Rectal smooth muscle tissue (tissue), 1 donor: ENCODE results near the gene NFE2.
A peak's percentile ranks its signal among the peaks of the same experiment; 100 is the strongest.

Experiments
- H3K27ac ChIP-seq: one replicate; pipeline ENCODE4 v1.7.0; 2013; ENCODE audit warnings: low read depth, low read length, inconsistent platforms
- H3K27me3 ChIP-seq: one replicate; pipeline ENCODE4 v1.7.0; 2013; ENCODE audit warnings: low read length; ENCODE audit not compliant: control insufficient read depth, insufficient read depth
- H3K36me3 ChIP-seq: one replicate; pipeline ENCODE4 v1.7.0; 2013; ENCODE audit warnings: low read length; ENCODE audit not compliant: control insufficient read depth, insufficient read depth
- H3K4me1 ChIP-seq: one replicate; pipeline ENCODE4 v1.7.0; 2013; ENCODE audit warnings: low read length; ENCODE audit not compliant: control insufficient read depth, insufficient read depth
- H3K4me3 ChIP-seq: one replicate; pipeline ENCODE4 v1.7.0; 2013; ENCODE audit warnings: low read length
- H3K9ac ChIP-seq: one replicate; pipeline ENCODE4 v1.7.0; 2013; ENCODE audit warnings: low read length

Gene NFE2

DNA sequence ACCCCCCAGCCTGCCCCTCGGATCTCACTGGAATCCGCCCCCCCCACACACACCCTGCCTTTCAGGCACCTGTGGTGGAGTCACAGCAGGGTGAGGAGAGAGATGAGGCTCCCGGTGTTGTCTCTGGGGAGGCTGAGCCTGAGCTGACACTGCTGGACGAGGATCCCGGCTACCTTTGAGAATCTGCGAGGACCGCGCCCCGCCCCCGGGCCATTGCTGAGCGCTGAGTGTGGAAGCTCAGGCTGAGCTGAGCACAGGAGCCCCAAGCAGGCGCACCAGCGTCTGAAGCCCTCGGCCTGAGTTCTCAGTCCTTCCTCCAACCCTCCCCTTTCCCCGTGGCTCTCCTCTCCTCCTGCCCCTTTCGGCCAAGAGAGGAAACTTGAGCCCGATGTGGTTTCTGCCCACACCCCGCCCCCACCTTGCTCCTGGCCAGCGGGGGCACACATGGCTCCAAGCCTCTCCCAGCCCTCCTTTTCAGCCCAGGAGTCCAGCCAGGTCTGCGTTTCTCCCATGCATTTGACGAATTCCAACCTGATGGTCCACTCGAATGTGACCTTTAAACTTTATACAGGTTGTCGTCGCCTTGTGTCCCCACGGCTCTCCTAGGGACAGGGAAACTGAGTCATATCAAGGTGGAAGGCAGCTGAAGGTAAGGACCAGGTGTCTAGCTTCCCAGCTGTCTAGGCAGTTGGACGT lies at the start of gene NFE2:
NFE2 (minus strand) TSS at position 284 of the 696 bp plus-strand sequence. CDS start 5,767 bp downstream, outside the sequence.
- Histone ChIP-seq H3K4me3 (no peak within 1 kb of the TSS), H3K27ac (no peak within 1 kb of the TSS), H3K27me3 (peaks cover 9% of the 10 kb centered on the region), H3K9ac (no peak within 1 kb of the TSS), H3K4me1 (no peaks in the 10 kb centered on the region), H3K36me3 (no peaks in the 10 kb centered on the region)

DNA sequence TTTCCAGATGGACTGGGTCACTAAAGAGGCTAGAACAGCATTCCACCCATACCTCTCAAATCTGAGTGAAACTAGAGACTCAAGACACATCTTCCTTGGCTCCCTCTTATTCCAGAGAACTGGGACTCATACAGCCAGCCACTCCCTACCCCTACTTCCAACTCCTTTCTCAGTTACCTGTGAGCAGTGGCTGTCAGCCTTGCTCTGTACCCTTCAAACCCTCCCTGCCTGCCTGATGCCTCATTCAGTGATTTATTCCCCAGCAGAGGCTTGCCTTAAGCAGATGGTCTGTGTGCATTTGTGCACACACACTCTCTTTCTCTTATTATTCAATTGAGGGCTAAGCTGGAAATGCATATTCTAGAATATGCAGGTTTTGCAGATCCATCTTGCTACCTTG lies 48.9 kb upstream of the NFE2 start:
- H3K27me3 ChIP-seq = no peaks in the 10 kb centered on the region
- H3K4me3 ChIP-seq = no peak overlapping the region
- H3K4me1 ChIP-seq = peaks cover 25% of the 10 kb centered on the region
- H3K27ac ChIP-seq = no peak overlapping the region
- H3K9ac ChIP-seq = no peak overlapping the region
- peaks cover 31% of the 10 kb centered on the region for H3K36me3 ChIP-seq

DNA sequence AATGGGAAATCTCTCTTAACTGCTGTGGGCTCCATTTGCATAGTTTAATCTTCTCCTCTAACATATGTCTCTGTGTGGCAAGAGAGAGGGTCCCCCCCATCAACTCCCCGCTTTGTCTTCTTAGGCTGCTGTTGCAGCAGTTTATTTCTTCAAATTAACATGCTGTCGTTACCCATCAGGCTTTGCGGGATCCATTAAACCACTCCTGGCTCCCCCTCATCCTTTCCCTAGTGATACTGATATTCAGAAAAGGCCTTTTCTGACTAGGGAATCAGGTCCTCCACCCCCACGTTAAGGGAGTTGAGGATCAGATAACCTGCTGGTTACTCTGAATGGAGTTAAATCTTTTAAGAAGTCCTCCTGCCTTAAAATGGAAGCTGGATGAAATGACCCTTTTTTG lies 48.2 kb upstream of the NFE2 start:
- Histone ChIP-seq H3K4me3 (no peak overlapping the region), H3K27ac (no peak overlapping the region), H3K9ac (no peak overlapping the region), H3K4me1 (peaks cover 25% of the 10 kb centered on the region), H3K27me3 (no peaks in the 10 kb centered on the region), H3K36me3 (peaks cover 31% of the 10 kb centered on the region)

GRCh38 chr12:54341378-54342300 lies 40.8 kb upstream of the NFE2 start:
- H3K4me1 ChIP-seq = peaks cover 37% of the 10 kb centered on the region
- H3K27me3 ChIP-seq = no peaks in the 10 kb centered on the region
- no peak overlapping the region for H3K4me3 ChIP-seq
- H3K9ac ChIP-seq = no peak overlapping the region
- no peak overlapping the region for H3K27ac ChIP-seq
- peaks cover 30% of the 10 kb centered on the region for H3K36me3 ChIP-seq

- H3K9ac ChIP-seq = no peak overlapping the region
- peaks cover 37% of the 10 kb centered on the region for H3K4me1 ChIP-seq
- H3K4me3 ChIP-seq = no peak overlapping the region
- H3K27me3 ChIP-seq = no peaks in the 10 kb centered on the region
- peaks cover 30% of the 10 kb centered on the region for H3K36me3 ChIP-seq
- no peak overlapping the region for H3K27ac ChIP-seq
Observed at GRCh38 chr12:54340846-54341245, 40.0 kb upstream of the NFE2 start.

DNA sequence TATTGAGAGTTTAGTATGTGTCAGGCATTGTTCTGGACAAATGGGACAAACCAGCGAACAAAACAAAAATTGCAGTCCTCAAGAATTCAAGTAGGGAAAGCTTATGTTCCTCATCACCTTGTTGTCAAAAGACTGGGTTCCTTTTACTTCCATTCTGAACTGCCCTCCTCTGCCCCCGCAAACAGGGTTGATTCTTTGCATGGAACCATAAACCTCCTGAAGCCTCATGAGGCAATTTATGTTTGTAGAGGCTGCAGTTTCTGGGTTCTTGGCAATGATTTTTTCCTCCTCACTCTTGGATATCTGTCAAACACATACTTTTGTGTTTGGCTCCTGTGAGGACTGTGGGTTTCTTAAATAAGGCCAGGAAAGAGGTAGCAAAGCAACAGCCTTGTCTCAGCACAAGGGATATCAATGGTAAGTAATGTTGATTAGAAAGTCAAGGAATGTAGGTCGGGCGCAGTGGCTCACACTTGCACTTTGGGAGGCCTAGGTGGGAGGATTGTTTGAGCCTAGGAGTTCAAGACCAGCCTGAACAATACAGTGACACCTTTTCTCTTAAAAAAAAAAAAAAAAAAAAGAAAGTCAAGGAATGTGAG lies 38.0 kb upstream of the NFE2 start:
- no peaks in the 10 kb centered on the region for H3K27me3 ChIP-seq
- H3K4me3 ChIP-seq = no peak overlapping the region
- no peak overlapping the region for H3K9ac ChIP-seq
- H3K4me1 ChIP-seq = peaks cover 37% of the 10 kb centered on the region
- peaks cover 21% of the 10 kb centered on the region for H3K36me3 ChIP-seq
- H3K27ac ChIP-seq = peak overlapping the region; percentile 73

- Histone ChIP-seq H3K27ac (peak overlapping the region; percentile 73), H3K4me1 (peaks cover 37% of the 10 kb centered on the region), H3K4me3 (no peak overlapping the region), H3K36me3 (peaks cover 18% of the 10 kb centered on the region), H3K9ac (no peak overlapping the region), H3K27me3 (no peaks in the 10 kb centered on the region)
Observed at GRCh38 chr12:54337854-54338650, 37.2 kb upstream of the NFE2 start.

DNA sequence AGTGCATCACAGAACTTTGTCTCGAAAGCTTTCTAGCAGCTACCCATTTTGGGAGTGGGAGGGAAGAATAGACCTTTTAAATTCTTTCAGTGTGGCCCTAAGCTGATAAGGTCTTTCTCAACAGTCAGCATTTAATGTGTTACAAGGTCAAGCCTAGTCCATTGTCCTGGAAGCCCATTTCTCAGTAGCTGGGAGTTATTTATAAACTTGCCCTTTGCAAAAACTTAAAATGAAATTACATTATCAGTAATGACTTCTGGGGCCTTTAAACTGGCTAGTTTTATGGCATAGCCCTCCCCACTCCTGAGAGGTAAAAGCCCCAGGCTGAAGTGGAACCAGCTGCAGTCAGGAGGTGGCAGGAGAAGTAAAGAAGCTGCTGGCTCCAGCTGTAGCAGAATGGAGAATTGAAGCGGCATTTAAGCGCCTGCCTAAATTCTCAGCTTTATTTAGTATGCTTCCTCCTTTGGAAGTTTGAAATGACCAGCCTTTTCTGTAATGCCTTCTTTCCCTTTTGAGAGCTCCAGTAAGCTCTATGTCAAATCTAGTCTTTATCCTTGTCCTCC lies 36.5 kb upstream of the NFE2 start:
- H3K36me3 ChIP-seq = peaks cover 14% of the 10 kb centered on the region
- no peak overlapping the region for H3K9ac ChIP-seq
- H3K27me3 ChIP-seq = no peaks in the 10 kb centered on the region
- peak overlapping the region; percentile 73 for H3K27ac ChIP-seq
- peaks cover 37% of the 10 kb centered on the region for H3K4me1 ChIP-seq
- no peak overlapping the region for H3K4me3 ChIP-seq

DNA sequence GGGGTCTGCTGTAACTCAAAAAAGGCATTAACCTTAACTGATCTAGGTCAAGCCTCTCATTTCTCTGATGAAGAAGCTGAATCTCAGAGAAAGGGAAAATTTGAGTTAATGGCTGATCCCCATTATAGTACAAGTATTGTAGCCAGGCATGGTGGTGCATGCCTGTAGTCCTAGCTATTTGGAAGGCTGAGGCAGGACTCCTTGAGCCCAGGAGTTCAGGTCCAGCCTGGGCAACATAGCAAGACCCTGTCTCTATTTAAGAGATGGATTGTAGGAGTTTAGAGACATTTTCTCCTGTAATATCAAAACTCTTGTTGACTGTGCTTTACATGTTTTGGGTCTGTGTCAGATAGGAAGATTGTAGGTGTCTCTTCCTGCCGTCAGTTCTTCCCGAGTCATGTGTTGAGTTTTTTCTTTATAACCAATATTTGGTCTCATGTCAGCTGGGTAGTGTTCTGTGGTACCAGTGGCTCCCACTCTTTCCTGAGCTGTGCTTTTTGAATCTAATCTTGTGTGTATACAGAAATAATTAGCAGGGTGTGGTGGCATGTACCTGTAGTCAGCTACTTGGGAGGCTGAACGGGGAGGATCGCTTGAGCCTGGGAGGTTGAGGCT lies 32.7 kb upstream of the NFE2 start:
- Histone ChIP-seq H3K4me3 (no peak overlapping the region), H3K27ac (no peak overlapping the region), H3K9ac (no peak overlapping the region), H3K36me3 (no peaks in the 10 kb centered on the region), H3K27me3 (no peaks in the 10 kb centered on the region), H3K4me1 (peaks cover 30% of the 10 kb centered on the region)

DNA sequence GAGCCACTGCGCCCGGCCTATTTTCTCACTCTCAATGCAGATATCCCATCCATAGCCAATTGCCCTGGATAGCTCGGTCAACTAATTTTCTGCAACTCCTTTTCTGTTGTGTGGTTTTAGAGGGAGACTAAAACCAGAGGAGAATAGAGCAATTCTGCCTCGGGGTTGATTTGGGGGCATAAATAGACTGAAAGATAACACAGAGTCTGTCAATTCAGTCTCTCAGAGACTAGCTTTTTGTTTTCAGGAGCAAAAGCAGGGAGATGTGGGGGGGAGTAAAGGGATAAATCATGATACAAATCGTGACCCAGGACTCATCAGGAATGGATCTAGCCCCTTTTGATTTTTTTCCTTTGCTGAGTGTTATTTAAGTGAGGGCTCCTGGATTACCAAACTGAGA lies 30.6 kb upstream of the NFE2 start:
- no peak overlapping the region for H3K27ac ChIP-seq
- no peak overlapping the region for H3K9ac ChIP-seq
- peaks cover 12% of the 10 kb centered on the region for H3K4me1 ChIP-seq
- no peaks in the 10 kb centered on the region for H3K36me3 ChIP-seq
- no peaks in the 10 kb centered on the region for H3K27me3 ChIP-seq
- H3K4me3 ChIP-seq = no peak overlapping the region

- H3K27me3 ChIP-seq = no peaks in the 10 kb centered on the region
- H3K4me1 ChIP-seq = peaks cover 12% of the 10 kb centered on the region
- H3K36me3 ChIP-seq = no peaks in the 10 kb centered on the region
- H3K27ac ChIP-seq = no peak overlapping the region
- no peak overlapping the region for H3K9ac ChIP-seq
- H3K4me3 ChIP-seq = no peak overlapping the region
Observed at GRCh38 chr12:54330442-54330841, 29.6 kb upstream of the NFE2 start.
